ENCODE measurements around the gene MASP1.

The MASP1 gene

DNA sequence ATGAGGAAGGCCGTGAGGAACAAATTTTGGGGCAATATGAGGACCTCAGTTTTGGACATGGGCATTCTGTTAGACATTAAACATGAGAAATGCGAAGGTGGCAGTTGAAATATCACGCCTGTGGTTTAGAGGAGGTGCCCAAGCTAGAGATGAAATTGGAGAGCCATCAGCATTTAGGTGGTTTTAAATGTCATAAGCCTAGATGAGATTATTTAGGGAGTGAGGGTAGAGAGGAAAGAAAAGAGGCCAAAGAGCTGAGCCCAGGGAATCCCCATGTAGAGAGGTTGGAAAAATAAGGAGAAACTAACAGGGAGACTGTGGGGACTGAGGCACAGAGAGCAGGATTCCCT lies 79.4 kb downstream of the MASP1 start:
- TF ChIP-seq, protein P1, sequence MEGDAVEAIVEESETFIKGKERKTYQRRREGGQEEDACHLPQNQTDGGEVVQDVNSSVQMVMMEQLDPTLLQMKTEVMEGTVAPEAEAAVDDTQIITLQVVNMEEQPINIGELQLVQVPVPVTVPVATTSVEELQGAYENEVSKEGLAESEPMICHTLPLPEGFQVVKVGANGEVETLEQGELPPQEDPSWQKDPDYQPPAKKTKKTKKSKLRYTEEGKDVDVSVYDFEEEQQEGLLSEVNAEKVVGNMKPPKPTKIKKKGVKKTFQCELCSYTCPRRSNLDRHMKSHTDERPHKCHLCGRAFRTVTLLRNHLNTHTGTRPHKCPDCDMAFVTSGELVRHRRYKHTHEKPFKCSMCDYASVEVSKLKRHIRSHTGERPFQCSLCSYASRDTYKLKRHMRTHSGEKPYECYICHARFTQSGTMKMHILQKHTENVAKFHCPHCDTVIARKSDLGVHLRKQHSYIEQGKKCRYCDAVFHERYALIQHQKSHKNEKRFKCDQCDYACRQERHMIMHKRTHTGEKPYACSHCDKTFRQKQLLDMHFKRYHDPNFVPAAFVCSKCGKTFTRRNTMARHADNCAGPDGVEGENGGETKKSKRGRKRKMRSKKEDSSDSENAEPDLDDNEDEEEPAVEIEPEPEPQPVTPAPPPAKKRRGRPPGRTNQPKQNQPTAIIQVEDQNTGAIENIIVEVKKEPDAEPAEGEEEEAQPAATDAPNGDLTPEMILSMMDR (IDR thresholded peaks at IDR 0.05; ENCODE audit: borderline replicate concordance, insufficient read depth, low read depth, low read length), result no peak
- no peak overlapping the region for H3K4me3 ChIP-seq (ENCODE audit: low read depth, low read length)

GRCh38 chr3:187211532-187212195 lies 79.9 kb downstream of the MASP1 start:
- TF ChIP-seq, protein P1 (IDR thresholded peaks at IDR 0.05; ENCODE audit: borderline replicate concordance, insufficient read depth, low read depth, low read length), result no peak
- H3K4me3 ChIP-seq (ENCODE audit: low read depth, low read length), result no peak overlapping the region

DNA sequence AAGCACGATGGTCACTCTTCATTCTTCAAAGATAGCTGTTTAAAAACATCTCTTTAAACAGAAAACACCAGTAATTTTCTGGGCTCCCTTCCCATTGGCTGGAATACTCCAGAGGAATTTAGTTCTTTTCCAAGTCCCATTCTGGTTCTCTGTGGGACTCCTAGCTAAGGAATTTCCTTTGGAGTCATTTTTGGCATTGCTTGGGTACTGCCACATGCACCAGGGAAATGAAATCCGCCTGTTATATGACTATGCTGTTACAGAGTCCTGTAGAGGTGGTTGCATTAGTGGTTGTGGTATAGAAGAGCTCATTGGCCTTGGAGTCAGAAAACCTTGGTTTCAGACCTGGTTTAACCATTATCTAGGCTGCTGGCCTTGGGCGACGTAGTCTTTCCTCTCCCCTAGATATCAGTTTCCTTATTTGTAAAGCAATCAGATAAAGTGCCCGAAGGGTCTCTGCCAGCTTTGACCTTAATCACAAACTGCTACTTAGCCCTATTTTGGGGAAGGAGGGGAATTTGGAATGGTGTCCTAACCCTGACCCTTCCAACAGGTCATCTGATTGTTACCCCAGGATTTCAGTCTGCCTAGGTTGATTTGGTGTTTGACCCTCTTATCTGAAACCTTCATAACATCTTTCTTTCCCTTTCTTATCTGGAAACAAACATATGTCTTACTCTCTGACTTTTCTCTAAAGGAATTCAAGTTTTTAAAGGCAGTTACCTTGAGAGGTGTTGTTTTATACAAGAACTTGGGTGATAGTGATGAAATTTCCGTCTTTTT lies 80.8 kb downstream of the MASP1 start:
- TF ChIP-seq, protein P1 (IDR thresholded peaks at IDR 0.05; ENCODE audit: borderline replicate concordance, insufficient read depth, low read depth, low read length), result no peak
- no peak overlapping the region for H3K4me3 ChIP-seq (ENCODE audit: low read depth, low read length)

GRCh38 chr3:187210091-187210490 lies 81.4 kb downstream of the MASP1 start:
- TF ChIP-seq, protein P1 (IDR thresholded peaks at IDR 0.05; ENCODE audit: borderline replicate concordance, insufficient read depth, low read depth, low read length), result no peak
- H3K4me3 ChIP-seq (ENCODE audit: low read depth, low read length), result no peak overlapping the region

GRCh38 chr3:187209491-187209890 lies 82.0 kb downstream of the MASP1 start:
- TF ChIP-seq, protein P1 (IDR thresholded peaks at IDR 0.05; ENCODE audit: borderline replicate concordance, insufficient read depth, low read depth, low read length), result no peak
- no peak overlapping the region for H3K4me3 ChIP-seq (ENCODE audit: low read depth, low read length)

DNA sequence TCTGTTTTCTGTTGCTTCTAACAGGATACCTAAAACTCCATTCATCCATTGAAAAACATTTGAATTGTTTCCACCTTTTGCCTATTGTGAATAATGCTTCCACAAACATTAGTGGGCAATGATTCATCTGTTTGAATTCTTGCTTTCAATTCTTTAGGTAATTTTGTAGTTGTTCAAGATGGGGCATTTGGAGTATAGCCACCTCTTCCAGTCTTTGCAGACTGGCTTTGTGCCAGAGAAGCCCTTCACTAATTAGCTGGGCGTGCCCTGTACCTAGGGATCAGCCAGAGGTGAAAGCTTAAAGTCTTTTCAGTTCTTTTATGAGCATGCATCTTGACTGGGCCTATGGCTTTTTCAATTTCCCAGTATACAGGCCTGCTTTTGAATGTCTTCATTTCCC lies 83.4 kb downstream of the MASP1 start:
- no peak overlapping the region for H3K4me3 ChIP-seq (ENCODE audit: low read depth, low read length)
- TF ChIP-seq, protein P1 (IDR thresholded peaks at IDR 0.05; ENCODE audit: borderline replicate concordance, insufficient read depth, low read depth, low read length), result no peak

- no peak overlapping the region for H3K4me3 ChIP-seq (ENCODE audit: low read depth, low read length)
Measured at GRCh38 chr3:187207624-187208023, 83.9 kb downstream of the MASP1 start.

More at GRCh38 chr3:187207624-187208023, 83.9 kb downstream of the MASP1 start:
- TF ChIP-seq, protein P1 (IDR thresholded peaks at IDR 0.05; ENCODE audit: borderline replicate concordance, insufficient read depth, low read depth, low read length), result no peak

Data from GM12875 (cell line).